Measurements from ENCODE around the gene FAM111B. TPM values are rescaled to one million over a fixed set of nuclear protein-coding genes. Genes with fewer than 3 reads are reported as not detected.

Gene FAM111B
- total RNA-seq, 2 donors from 2014 or later = 20.0 to 23.1 TPM

DNA sequence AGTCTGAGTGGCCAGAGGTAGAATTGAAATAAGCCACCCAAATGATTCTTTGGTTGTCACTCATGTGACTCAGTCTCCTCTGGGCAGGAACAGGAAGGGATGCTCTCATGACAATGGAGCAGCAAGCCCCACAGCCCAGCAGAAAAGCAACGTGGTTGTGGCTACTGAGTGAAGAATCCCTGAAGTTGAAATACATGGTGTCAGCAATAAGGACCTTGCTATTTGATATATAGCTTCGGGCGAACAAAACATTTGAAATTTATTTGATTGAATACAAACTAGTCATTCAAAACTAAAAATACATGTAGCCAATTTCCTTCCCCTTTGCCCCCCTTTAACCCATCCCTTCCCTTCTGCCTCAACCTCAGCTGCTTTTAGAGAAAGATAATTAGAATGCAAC, 50.4 kb downstream of the FAM111B start:
- 81 to 83% methylated on average over 2 to 3 of the region's 3 CpGs for WGBS, 2 experiments (ENCODE audit: insufficient coverage in 1 of 2, insufficient read length in 1 of 2)
- H3K36me3 Mint-ChIP-seq (ENCODE audit: low read depth) = no peaks in the 10 kb centered on the region

DNA sequence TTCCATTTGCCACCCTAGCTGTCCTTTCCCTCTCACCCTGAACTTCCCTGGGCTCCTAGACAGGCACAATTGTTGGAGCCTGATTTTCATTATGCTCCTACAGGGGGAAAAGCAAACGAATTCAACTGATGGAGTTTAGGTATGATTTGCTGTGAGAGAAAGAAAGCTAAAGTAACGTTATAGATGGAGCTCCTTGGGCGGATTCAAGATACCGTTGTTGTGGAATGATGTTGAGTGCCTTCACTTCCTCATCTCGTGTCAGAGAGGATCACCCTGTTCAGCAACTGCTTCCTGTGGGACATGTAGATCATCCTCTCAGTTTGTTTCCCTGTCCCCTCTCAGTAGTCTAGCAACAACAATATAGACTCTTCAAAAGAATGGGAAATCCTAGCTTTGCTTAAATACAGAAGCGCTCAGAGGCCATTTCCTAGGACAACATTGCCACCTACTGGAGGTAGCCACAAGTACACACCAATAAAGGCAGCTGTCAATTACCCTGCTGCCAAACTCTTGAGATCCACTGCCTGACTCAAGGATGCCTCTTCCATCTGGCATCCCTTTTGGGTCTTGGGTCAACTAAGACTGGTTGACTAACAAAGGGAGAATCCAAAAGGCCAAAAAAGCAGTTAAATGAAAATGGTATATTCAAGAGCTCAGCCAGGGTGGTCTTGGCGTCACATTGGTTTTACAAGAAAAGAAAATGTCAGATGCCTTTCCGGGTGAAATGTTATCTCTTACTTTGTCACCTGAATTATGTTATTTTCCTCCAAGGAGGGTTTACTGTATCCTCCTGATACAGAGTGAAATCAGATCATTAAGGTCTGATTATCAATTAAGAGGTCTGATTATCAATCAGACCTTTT, 51.4 kb downstream of the FAM111B start:
- DNase-seq = peak; percentile 78
- no peaks in the 10 kb centered on the region for H3K4me1 ChIP-seq (ENCODE audit: control insufficient read depth, insufficient read depth, low read length)
- H3K27ac ChIP-seq (ENCODE audit: low read depth, low read length) = no peak overlapping the region
- no peak overlapping the region for H3K4me3 ChIP-seq (ENCODE audit: low read length)
- H3K27me3 Mint-ChIP-seq (ENCODE audit: insufficient read depth) = peaks cover 4% of the 10 kb centered on the region
- no peak overlapping the region for H3K9ac ChIP-seq (ENCODE audit: extremely low read depth, low read length, poor library complexity, severe bottlenecking)
- H3K36me3 Mint-ChIP-seq (ENCODE audit: low read depth) = no peaks in the 10 kb centered on the region
- WGBS, 2 experiments (ENCODE audit: insufficient coverage in 1 of 2, insufficient read length in 1 of 2) = 59 to 61% methylated on average over 7 to 8 of the region's 8 CpGs
- H3K4me3 Mint-ChIP-seq = no peak overlapping the region
- H3K9me3 Mint-ChIP-seq = no peaks in the 10 kb centered on the region
- no peaks in the 10 kb centered on the region for H3K36me3 ChIP-seq (ENCODE audit: control insufficient read depth, insufficient read depth, low read length)
- peak; percentile 88 for TF ChIP-seq CTCF (conservative IDR thresholded peaks at IDR 0.05)
- no peak overlapping the region for H3K27ac Mint-ChIP-seq
- no peaks in the 10 kb centered on the region for H3K4me1 Mint-ChIP-seq
- H3K27me3 ChIP-seq (ENCODE audit: control insufficient read depth, insufficient read depth, low read length, poor library complexity, severe bottlenecking) = no peaks in the 10 kb centered on the region
- H3K9me3 ChIP-seq (ENCODE audit: control insufficient read depth, low read length) = no peaks in the 10 kb centered on the region

More for the DNA sequence above, 50.4 kb downstream of the FAM111B start:
- H3K36me3 ChIP-seq (ENCODE audit: control insufficient read depth, insufficient read depth, low read length) = no peaks in the 10 kb centered on the region
- H3K4me1 Mint-ChIP-seq = no peaks in the 10 kb centered on the region
- no peak for DNase-seq
- no peak overlapping the region for H3K27ac Mint-ChIP-seq
- H3K9me3 ChIP-seq (ENCODE audit: control insufficient read depth, low read length) = no peaks in the 10 kb centered on the region
- no peak overlapping the region for H3K4me3 Mint-ChIP-seq
- H3K27me3 Mint-ChIP-seq (ENCODE audit: insufficient read depth) = peaks cover 3% of the 10 kb centered on the region
- no peaks in the 10 kb centered on the region for H3K27me3 ChIP-seq (ENCODE audit: control insufficient read depth, insufficient read depth, low read length, poor library complexity, severe bottlenecking)
- H3K9me3 Mint-ChIP-seq = no peaks in the 10 kb centered on the region
- H3K27ac ChIP-seq (ENCODE audit: low read depth, low read length) = no peak overlapping the region
- no peak for TF ChIP-seq CTCF (conservative IDR thresholded peaks at IDR 0.05)
- H3K4me1 ChIP-seq (ENCODE audit: control insufficient read depth, insufficient read depth, low read length) = no peaks in the 10 kb centered on the region
- no peak overlapping the region for H3K4me3 ChIP-seq (ENCODE audit: low read length)
- no peak overlapping the region for H3K9ac ChIP-seq (ENCODE audit: extremely low read depth, low read length, poor library complexity, severe bottlenecking)

- Histone ChIP-seq H3K27me3 (ENCODE audit: control insufficient read depth, insufficient read depth, low read length, poor library complexity, severe bottlenecking) (no peaks in the 10 kb centered on the region), H3K4me3 (ENCODE audit: low read length) (no peak overlapping the region), H3K4me1 (ENCODE audit: control insufficient read depth, insufficient read depth, low read length) (no peaks in the 10 kb centered on the region), H3K9me3 (ENCODE audit: control insufficient read depth, low read length) (no peaks in the 10 kb centered on the region), H3K27ac (ENCODE audit: low read depth, low read length) (no peak overlapping the region), H3K36me3 (ENCODE audit: control insufficient read depth, insufficient read depth, low read length) (no peaks in the 10 kb centered on the region), H3K9ac (ENCODE audit: extremely low read depth, low read length, poor library complexity, severe bottlenecking) (no peak overlapping the region)
- Mint-ChIP-seq H3K36me3 (ENCODE audit: low read depth) (no peaks in the 10 kb centered on the region), H3K9me3 (no peaks in the 10 kb centered on the region), H3K4me1 (no peaks in the 10 kb centered on the region), H3K27me3 (ENCODE audit: insufficient read depth) (peaks cover 7% of the 10 kb centered on the region), H3K27ac (no peak overlapping the region), H3K4me3 (no peak overlapping the region)
- no peak for TF ChIP-seq CTCF (conservative IDR thresholded peaks at IDR 0.05)
- no peak for DNase-seq
- WGBS, 2 experiments (ENCODE audit: insufficient coverage in 1 of 2, insufficient read length in 1 of 2) = 73 to 77% methylated on average over 1 to 2 of the region's 3 CpGs
Measured at GRCh38 chr11:59164028-59164427, 57.0 kb downstream of the FAM111B start.

All from endodermal cell (in vitro differentiated cells).